GM15510 (cell line): ENCODE data around the gene RGCC.

Experiments
- POLR2A ChIP-seq: IDR thresholded peaks from 3 replicates; pipeline ENCODE4 v1.6.1; 2011; ENCODE audit warnings: borderline replicate concordance; ENCODE audit not compliant: insufficient read length; ENCODE audit errors: extremely low read depth

RGCC gene

DNA sequence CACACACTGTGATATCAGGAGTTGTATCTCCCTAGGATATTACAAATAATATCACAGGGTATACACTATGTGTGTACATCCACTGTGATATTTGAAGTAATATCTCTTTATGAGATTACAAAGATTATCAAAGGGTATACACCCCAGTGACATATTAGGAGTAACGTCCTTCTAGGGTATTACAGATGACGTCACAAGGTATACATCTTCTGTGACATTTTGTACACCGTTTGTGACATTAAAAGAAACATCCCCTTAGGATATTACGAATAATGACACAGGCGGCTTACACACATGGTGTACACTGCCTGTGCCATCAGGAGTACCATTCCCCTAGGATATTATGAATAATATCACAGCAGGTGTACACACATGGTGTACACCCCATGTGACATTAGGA lies 13.4 kb upstream of the RGCC start:
- TF ChIP-seq POLR2A, result no peak

- no peak for TF ChIP-seq POLR2A
Measured at GRCh38 chr13:41452462-41452861, 4.9 kb upstream of the RGCC start.

GRCh38 chr13:41453620-41454019 lies 3.7 kb upstream of the RGCC start:
- no peak for TF ChIP-seq POLR2A

- TF ChIP-seq POLR2A, result no peak
Measured at GRCh38 chr13:41454170-41454569, 3.2 kb upstream of the RGCC start.

GRCh38 chr13:41455725-41456419 lies 1.5 kb upstream of the RGCC start:
- no peak for TF ChIP-seq POLR2A

DNA sequence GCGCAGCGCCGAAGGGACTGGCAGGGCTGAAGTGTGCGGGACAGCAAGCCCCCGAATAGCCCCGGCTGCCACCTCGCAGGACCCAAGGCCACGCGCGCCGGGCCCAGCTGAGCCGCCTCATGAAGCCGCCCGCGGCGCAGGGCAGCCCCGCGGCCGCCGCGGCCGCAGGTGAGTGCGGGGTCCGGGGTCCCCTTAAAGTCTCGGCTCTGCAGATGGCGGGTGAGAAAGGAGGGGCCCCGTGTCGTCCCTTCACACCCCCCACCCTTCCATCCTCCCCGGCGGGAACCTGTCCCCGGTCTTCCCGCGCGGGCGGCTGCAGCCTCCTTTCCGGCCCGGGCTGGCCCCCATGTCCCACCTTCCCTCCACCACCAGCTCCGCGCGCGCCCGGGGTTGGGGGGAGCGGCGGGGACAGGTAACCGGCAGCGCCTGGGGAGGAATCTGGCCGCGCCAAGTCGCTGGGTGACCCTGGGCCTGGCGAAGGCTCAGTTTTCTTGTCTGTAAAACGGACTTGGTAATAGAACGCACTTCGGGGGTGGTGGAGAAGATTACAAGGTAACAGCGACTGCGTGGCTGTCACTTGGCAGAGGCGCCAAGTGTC lies 338 bp downstream of the RGCC start:
- no peak for TF ChIP-seq POLR2A

DNA sequence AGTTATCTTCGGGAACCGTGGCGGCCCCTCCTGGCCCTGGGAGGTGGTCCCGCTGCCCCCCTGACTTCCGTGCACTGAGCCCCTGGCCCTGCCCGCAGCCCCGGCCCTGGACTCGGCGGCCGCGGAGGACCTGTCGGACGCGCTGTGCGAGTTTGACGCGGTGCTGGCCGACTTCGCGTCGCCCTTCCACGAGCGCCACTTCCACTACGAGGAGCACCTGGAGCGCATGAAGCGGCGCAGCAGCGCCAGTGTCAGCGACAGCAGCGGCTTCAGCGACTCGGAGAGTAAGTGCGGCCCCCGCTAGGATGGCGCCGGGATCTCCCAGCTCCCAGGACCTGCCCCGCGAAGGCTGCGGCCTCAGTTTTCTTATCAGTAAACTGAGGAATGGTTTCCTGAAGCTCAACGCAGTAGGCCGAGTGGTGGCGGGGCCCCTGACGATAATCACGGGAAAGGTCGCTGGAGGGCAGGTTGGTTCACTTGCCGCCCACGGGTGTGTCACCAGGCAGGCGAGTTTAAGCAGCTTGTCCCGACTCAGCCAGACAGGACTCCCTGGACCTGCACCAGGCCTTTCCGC lies 924 bp downstream of the RGCC start:
- TF ChIP-seq POLR2A, result no peak

DNA sequence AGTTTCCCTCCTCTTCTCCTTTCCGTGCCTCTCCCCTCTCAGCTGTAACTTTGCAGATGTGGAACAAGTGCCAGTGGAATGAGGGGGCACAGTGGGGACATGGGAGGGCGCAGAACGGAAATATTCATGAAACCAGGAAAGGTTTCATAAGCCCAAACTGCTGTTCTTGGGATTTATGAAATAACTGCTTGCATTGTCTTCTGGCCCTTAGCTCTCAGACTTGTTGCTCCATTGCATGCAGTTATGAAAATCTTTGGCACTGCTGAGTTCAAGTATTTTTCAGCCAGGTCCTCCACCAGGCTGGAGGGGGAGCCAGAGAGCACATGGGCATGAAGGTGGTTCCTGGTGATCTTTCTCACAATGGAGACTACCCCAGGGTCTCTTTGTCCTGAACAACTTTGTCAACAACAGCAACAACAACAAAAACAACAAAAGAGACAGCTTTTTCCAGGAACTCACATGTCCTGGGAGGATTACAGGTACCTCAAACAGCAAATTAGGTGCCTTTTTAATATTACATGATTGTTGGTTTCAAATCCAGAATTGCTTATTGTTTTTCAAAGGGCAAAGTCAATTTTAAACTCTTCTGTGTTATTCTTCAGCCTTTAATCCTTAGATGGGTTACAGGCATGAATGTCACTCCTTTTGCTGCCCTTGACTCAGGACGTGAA lies 1.5 kb downstream of the RGCC start:
- TF ChIP-seq POLR2A, result no peak

DNA sequence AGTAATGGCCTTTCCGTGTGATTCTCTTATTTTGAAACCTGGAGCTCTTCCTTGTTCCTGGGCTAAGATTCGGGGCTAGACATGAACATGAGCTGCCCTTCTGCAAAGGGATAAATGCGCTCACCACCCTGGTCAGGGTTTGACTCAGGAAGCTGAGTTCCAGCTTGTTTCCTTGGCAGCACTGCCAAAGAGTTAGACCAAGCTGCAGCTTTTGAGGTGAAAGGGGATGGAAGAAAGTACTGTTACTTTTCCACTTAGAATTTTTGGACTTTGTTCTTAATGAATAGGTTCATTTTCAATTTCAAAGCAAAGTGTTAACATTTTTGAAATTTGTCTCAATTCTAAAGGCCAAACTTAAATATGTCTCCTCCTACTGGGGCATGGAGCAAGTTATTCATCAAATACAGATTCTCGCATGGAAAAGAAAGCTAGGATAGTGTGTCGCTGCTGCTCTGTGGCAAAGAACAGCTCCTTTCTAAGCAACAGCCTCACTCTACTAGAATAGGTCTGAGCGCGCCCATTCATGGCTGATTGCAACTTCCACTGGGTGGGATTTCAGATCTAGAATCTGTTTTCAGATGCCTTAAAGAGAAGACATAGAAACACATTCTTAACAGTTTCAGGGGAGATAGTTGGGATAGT lies 2.2 kb downstream of the RGCC start:
- no peak for TF ChIP-seq POLR2A

GRCh38 chr13:41460074-41460465 lies 2.7 kb downstream of the RGCC start:
- no peak for TF ChIP-seq POLR2A

DNA sequence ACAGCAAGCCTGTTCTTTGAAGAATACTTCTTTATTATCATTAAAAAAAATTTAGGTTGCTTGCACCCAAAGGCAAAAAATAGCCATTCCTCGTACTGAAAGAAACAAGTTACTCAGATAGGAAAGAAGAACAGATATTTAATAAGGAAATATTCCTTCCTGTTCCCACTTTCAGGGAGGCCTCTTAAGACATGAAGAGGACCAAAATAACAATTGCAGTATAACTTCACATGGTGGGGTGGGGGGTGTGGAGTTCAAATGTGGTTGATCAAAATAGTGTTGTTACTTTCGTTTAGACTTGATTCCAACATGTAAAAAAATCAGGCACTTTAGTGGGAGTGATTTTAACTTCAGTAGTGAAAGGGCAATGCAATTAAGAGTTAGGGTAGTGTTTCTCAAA lies 3.6 kb downstream of the RGCC start:
- TF ChIP-seq POLR2A, result no peak

- TF ChIP-seq POLR2A, result no peak
Measured at GRCh38 chr13:41461527-41462139, 4.3 kb downstream of the RGCC start.

DNA sequence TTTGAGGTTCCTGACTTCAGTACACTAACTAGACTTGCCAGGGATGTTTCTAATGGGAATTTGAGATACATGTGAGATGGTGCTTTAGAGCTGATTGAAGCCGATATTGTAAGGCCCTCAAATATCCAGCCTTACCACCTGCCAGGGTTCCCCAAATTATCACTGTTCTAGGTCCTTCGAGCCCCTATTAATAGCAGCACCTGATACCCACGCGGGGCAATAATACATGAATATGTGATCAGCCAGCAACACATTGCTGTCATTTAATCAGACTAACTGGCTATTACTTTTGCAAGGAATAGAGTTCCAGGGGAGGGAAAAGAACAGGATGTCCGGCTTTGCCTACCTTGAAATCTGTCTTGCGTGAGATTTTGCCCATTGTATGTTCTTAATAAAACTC lies 5.1 kb downstream of the RGCC start:
- TF ChIP-seq POLR2A, result no peak

DNA sequence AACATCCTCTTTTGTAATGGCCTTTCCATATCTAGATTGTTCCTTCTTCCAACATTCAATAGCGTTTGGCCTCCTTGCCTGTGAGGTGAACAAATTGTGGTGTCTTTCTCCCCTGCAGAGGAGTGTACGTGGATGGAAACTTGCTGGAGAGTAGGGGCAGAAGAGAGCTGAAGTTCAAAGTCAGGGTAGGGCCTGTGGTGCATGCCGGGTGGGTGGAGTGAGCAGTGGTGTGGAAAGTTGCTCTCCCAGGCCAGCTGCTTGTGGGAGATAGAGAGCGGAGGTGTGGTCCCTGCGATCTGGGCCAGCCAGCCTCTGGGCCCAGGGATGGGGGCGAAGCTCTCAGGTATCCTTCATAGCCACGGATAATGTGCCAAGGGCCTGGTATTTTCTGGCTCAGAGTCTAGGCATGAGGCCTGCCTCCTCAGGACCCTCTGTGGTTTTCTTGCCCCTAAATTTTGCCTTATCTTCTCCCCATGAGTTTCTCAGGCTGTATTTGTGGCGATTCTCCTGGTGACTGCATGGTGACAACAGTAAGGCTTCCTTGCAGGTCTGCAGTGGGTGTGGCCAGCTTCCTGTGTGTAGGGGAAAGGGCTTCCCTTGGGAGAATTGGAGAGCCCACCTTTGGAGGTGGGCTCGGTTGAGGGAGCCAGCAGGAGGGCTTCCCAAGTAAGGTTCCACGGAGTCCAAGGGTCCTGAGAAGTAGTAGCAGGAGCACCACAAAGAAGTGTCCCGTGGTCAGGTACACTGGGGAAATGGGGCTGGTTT lies 6.7 kb downstream of the RGCC start:
- TF ChIP-seq POLR2A, result no peak
